Lower leg skin (tissue), 4 donors: ENCODE results near the gene RSPH4A. TPM values are rescaled to one million over a fixed set of nuclear protein-coding genes. Genes with fewer than 3 reads are reported as not detected.

Experiments
- DNase-seq, 2 donors: peaks; one replicate each; pipeline ENCODE4 v3.0.0-alpha.2; 2019; ENCODE audit warnings: low spot score in 2 of 2
- H3K4me3 ChIP-seq: fragments of 200-600 bp; sonication (generic); 2 replicates; pipeline ENCODE4 v1.5.1; 2017; ENCODE audit warnings: mild to moderate bottlenecking, low read depth; ENCODE audit not compliant: poor library complexity, severe bottlenecking
- CTCF ChIP-seq, 3 donors: fragments of 450-650 bp; IDR thresholded peaks; one replicate each; pipeline ENCODE4 v1.5.1; 2016; ENCODE audit warnings: antibody characterized with exemption in 3 of 3, mild to moderate bottlenecking in 3 of 3, moderate library complexity in 2 of 3
- POLR2A ChIP-seq, 2 donors: fragments of 450-650 bp; IDR thresholded peaks; one replicate each; pipeline ENCODE4 v1.6.1; 2016 to 2017; ENCODE audit warnings: antibody characterized with exemption in 2 of 2, mild to moderate bottlenecking in 1 of 2, moderate library complexity in 1 of 2
- WGBS, 2 donors: methylation state at CpG; one replicate each; pipeline ENCODE4 v1.1.5; 2018; 5-methylcytosine and 5-hydroxymethylcytosine counted together
- intact Hi-C: fragments of 100-400 bp; cut with DNase I; formaldehyde crosslinking; loops from one replicate; pipeline ENCODE4 v1.15.0; 2023; ENCODE audit warnings: low total_unique reads
- total RNA-seq, 4 donors: library from RNA; depleted of rRNA; stranded (reverse); fragments of >200 nt; gene quantifications; one replicate each; pipeline ENCODE4 v1.1.0, GENCODE V29; 2016

The RSPH4A gene
- total RNA-seq, 4 donors from 2014 or later = 0.19 to 0.68 (median 0.34) TPM; not detected in 1

GRCh38 chr6:116611056-116611455 lies 5.2 kb upstream of the RSPH4A start:
- no peak overlapping the region for H3K4me3 ChIP-seq
- WGBS, 2 donors = 66 to 69% methylated on average over 4 of the region's 4 CpGs
- intact Hi-C loops = no loop called here
- DNase-seq = no peak
- TF ChIP-seq POLR2A (IDR thresholded peaks at IDR 0.05) (no peak), CTCF (IDR thresholded peaks at IDR 0.05) (no peak)

DNA sequence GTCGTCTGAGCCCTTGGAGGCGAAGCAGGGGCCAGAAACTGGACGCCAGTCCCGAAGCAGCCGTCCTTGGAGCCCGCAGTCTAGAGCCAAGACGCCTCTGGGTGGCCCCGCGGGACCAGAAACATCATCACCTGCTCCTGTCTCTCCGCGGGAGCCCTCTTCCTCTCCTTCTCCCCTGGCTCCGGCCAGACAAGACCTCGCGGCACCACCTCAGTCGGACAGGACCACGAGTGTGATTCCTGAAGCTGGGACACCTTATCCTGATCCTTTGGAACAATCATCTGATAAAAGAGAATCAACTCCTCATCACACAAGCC lies 416 bp downstream of the RSPH4A start:
- TF ChIP-seq CTCF (IDR thresholded peaks at IDR 0.05) (no peak), POLR2A (IDR thresholded peaks at IDR 0.05) (no peak)
- 1% methylated on average over 16 of the region's 16 CpGs for WGBS, 2 donors
- peak overlapping the region; percentile 21 for H3K4me3 ChIP-seq
- DNase-seq = no peak
- intact Hi-C loops = no loop called here

GRCh38 chr6:116624036-116624805 lies 7.9 kb downstream of the RSPH4A start:
- no peak overlapping the region for H3K4me3 ChIP-seq
- intact Hi-C loops = no loop called here
- no peak for DNase-seq
- WGBS, 2 donors = 51 to 59% methylated on average over 3 of the region's 3 CpGs
- TF ChIP-seq POLR2A (IDR thresholded peaks at IDR 0.05) (no peak), CTCF (IDR thresholded peaks at IDR 0.05) (no peak)

- no peak overlapping the region for H3K4me3 ChIP-seq
- intact Hi-C loops = no loop called here
- TF ChIP-seq CTCF (IDR thresholded peaks at IDR 0.05) = no peak
- no peak for TF ChIP-seq POLR2A (IDR thresholded peaks at IDR 0.05)
- WGBS, 2 donors = 93% methylated on average over 3 of the region's 3 CpGs
- no peak for DNase-seq
Measured at GRCh38 chr6:116625872-116626271, 9.6 kb downstream of the RSPH4A start.

- no peak for DNase-seq
- TF ChIP-seq CTCF (IDR thresholded peaks at IDR 0.05) = no peak
- no peak for TF ChIP-seq POLR2A (IDR thresholded peaks at IDR 0.05)
- 55 to 60% methylated on average over 5 of the region's 5 CpGs for WGBS, 2 donors
- intact Hi-C loops = no loop called here
- no peak overlapping the region for H3K4me3 ChIP-seq
Measured at GRCh38 chr6:116629563-116629981, 13.3 kb downstream of the RSPH4A start.
